Nephron (organoid): ENCODE data around the gene PANX3.

Experiments used
- H3K27ac Mint-ChIP-seq, 3 experiments: 2 replicates each; pipeline ENCODE4 v1.8.0; 2020; ENCODE audit warnings: mixed read lengths in 3 of 3, mild to moderate bottlenecking in 2 of 3, moderate library complexity in 1 of 3
- H3K27me3 Mint-ChIP-seq: 2 replicates; pipeline ENCODE4 v1.8.0; 2021; ENCODE audit warnings: low read depth, mild to moderate bottlenecking, moderate library complexity, mixed read lengths
- H3K36me3 Mint-ChIP-seq: 2 replicates; pipeline ENCODE4 v1.8.0; 2020; ENCODE audit warnings: low read depth, mixed read lengths
- H3K4me1 Mint-ChIP-seq: 2 replicates; pipeline ENCODE4 v1.8.0; 2020; ENCODE audit warnings: mixed read lengths
- H3K4me3 Mint-ChIP-seq, 3 experiments: 2 replicates each; pipeline ENCODE4 v1.8.0; 2020; ENCODE audit warnings: mild to moderate bottlenecking in 3 of 3, mixed read lengths in 3 of 3, moderate library complexity in 2 of 3
- H3K9me3 Mint-ChIP-seq: 2 replicates; pipeline ENCODE4 v1.8.0; 2020; ENCODE audit warnings: mixed read lengths
- TF ChIP-seq, protein P1 (sequence below), 3 experiments: fragments of 200-600 bp; sonication (generic); IDR thresholded peaks; one replicate each; pipeline ENCODE4 v1.5.0; 2021; ENCODE audit warnings: antibody characterized with exemption in 3 of 3; ENCODE audit not compliant: unreplicated experiment in 3 of 3

Gene PANX3

DNA sequence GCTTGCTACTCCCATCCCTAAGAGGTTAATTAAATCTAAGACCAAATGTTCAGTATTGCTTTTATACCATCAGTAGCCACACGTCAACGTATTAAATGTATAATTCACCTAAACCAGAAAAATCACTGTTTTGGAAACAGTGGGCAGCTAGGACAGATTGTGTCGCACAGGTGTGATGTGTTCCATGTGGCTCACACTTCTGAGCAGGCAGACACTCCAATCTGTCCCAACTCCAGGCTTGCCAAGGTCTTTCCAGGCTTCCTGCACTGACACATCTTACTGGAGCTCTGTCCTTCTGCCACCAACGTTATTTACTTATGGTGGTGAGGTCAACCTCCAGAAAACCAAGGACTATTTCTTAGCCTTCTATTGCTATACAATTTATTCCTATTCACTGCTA lies 50.9 kb downstream of the PANX3 start:
- Mint-ChIP-seq H3K36me3 (peaks cover 7% of the 10 kb centered on the region), H3K4me1 (peaks cover 10% of the 10 kb centered on the region), H3K27me3 (peaks cover 7% of the 10 kb centered on the region), H3K9me3 (no peaks in the 10 kb centered on the region), H3K27ac (no peak overlapping the region), H3K4me3 (no peak overlapping the region)
- TF ChIP-seq, protein P1, sequence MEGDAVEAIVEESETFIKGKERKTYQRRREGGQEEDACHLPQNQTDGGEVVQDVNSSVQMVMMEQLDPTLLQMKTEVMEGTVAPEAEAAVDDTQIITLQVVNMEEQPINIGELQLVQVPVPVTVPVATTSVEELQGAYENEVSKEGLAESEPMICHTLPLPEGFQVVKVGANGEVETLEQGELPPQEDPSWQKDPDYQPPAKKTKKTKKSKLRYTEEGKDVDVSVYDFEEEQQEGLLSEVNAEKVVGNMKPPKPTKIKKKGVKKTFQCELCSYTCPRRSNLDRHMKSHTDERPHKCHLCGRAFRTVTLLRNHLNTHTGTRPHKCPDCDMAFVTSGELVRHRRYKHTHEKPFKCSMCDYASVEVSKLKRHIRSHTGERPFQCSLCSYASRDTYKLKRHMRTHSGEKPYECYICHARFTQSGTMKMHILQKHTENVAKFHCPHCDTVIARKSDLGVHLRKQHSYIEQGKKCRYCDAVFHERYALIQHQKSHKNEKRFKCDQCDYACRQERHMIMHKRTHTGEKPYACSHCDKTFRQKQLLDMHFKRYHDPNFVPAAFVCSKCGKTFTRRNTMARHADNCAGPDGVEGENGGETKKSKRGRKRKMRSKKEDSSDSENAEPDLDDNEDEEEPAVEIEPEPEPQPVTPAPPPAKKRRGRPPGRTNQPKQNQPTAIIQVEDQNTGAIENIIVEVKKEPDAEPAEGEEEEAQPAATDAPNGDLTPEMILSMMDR (IDR thresholded peaks at IDR 0.05; ENCODE audit: unreplicated experiment in 3 of 3): no peak

DNA sequence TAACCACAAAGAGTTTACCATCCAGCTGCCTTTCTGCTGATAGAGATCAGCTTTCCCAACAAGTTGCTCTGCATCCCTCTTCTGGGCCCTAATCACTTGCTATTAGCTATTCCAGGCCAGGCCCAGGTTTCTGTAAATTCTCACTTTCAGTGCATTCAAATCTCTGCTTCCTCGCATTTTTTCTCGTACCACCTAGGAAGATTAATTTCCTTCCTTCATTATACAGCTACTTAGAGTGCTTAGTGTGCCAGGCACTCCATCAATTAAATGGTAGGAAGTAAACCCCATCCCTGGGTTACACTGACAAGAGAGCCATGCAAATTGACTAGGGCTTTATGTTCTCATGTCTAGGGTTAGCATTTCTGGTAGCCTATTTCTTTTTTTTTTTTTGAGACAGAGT lies 52.6 kb downstream of the PANX3 start:
- TF ChIP-seq, protein P1 (IDR thresholded peaks at IDR 0.05; ENCODE audit: unreplicated experiment in 3 of 3): no peak
- Mint-ChIP-seq H3K4me3 (no peak overlapping the region), H3K36me3 (peaks cover 7% of the 10 kb centered on the region), H3K4me1 (no peaks in the 10 kb centered on the region), H3K27me3 (peaks cover 4% of the 10 kb centered on the region), H3K9me3 (no peaks in the 10 kb centered on the region), H3K27ac (no peak overlapping the region)

DNA sequence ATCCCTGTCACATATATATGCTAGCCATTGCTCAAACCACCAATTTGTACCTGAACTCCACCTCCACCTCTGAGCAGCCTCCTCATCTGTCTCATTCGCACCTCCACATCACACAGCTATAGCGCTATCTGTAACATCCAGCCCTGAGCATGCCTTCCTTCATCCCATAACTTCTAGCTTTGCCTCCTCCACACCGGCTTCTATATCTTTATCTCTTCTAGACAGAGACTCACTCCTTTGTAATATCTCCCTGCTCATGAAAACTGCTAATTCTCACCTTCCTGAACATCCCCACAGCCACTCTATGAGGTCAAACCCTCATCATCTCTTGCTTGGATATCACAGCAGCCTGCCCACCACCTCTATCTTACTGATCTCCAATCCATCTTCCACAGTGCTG lies 56.4 kb downstream of the PANX3 start:
- Mint-ChIP-seq H3K4me1 (peaks cover under 1% of the 10 kb centered on the region), H3K4me3 (no peak overlapping the region), H3K27me3 (peaks cover 6% of the 10 kb centered on the region), H3K9me3 (no peaks in the 10 kb centered on the region), H3K36me3 (peaks cover 4% of the 10 kb centered on the region), H3K27ac (no peak overlapping the region)
- TF ChIP-seq, protein P1 (IDR thresholded peaks at IDR 0.05; ENCODE audit: unreplicated experiment in 3 of 3): no peak

DNA sequence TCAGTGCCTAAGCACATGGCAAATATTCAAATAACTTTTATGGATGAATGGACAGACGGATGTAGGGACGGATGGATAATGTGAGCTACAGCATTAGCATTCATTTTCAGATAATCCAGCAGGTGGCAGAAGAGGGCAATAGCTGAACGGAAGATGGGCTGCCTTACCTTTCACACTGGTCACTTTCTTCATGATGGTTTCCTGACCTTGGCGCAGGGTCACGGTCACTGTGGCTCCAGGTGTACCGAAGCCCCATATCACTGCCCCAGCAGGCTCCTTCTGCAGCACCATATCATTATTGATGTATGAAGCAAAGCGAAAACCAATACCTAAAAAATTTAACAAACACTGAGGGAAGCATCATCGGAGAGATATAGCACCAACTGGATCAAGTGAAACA lies 58.0 kb downstream of the PANX3 start:
- Mint-ChIP-seq H3K4me3 (no peak overlapping the region), H3K27ac (no peak overlapping the region), H3K4me1 (peaks cover 8% of the 10 kb centered on the region), H3K27me3 (peaks cover 12% of the 10 kb centered on the region), H3K9me3 (no peaks in the 10 kb centered on the region), H3K36me3 (peaks cover 4% of the 10 kb centered on the region)
- TF ChIP-seq, protein P1 (IDR thresholded peaks at IDR 0.05; ENCODE audit: unreplicated experiment in 3 of 3): peak; percentile 73 to 90 (median 77)
